OCI-LY7 (cell line): ENCODE measurements around the gene COMMD9. TPM values are rescaled to one million over a fixed set of nuclear protein-coding genes. Genes with fewer than 3 reads are reported as not detected.

ENCODE experiments used
- BruUV-seq: library from RNA; stranded (reverse); fragments of 400-500 nt; replicated peaks from 2 replicates; lab custom pipeline; 2021; lab: Mats Ljungman, UMichigan
- CTCF ChIA-PET: fragments of 300-600 bp; sonication (Branson Sonifier 250); formaldehyde crosslinking; loops from one replicate; lab custom pipeline; 2022; ENCODE audit warnings: antibody characterized with exemption; ENCODE audit not compliant: unreplicated experiment; lab: Charles Lee
- POLR2A ChIA-PET: fragments of 300-600 bp; sonication (Branson Sonifier 250); formaldehyde crosslinking; loops from one replicate; lab custom pipeline; 2022; ENCODE audit warnings: antibody characterized with exemption; lab: Charles Lee
- DNase-seq: peaks from one replicate; pipeline ENCODE4 v3.0.0-alpha.2; 2015; ENCODE audit warnings: low spot score
- H2AFZ ChIP-seq: fragments of 200-600 bp; sonication (generic), shearing (Covaris generic); 2 replicates; pipeline ENCODE4 v1.6.1; 2014; ENCODE audit warnings: mild to moderate bottlenecking, antibody characterized with exemption, low read length, moderate library complexity
- H3K27ac ChIP-seq: fragments of 200-600 bp; sonication (generic); 2 replicates; pipeline ENCODE4 v1.5.1; 2014; ENCODE audit warnings: mixed run types, low read depth, mild to moderate bottlenecking, moderate library complexity, low read length, inconsistent platforms; ENCODE audit not compliant: poor library complexity, severe bottlenecking
- H3K36me3 ChIP-seq: fragments of 200-600 bp; sonication (generic); 2 replicates; pipeline ENCODE4 v1.6.1; 2014; ENCODE audit warnings: mild to moderate bottlenecking, antibody characterized with exemption, low read length, moderate library complexity, mixed read lengths; ENCODE audit not compliant: insufficient read depth
- H3K4me1 ChIP-seq: fragments of 200-600 bp; sonication (generic); 2 replicates; pipeline ENCODE4 v1.5.1; 2014; ENCODE audit warnings: mild to moderate bottlenecking, low read length; ENCODE audit not compliant: insufficient read depth, poor library complexity, severe bottlenecking
- H3K4me2 ChIP-seq: fragments of 200-600 bp; sonication (generic); 2 replicates; pipeline ENCODE4 v1.6.1; 2014; ENCODE audit warnings: mild to moderate bottlenecking, low read length
- H3K4me3 ChIP-seq: fragments of 200-600 bp; sonication (generic); 2 replicates; pipeline ENCODE4 v1.5.1; 2014; ENCODE audit warnings: mild to moderate bottlenecking, low read depth, low read length; ENCODE audit not compliant: poor library complexity, severe bottlenecking
- H3K79me2 ChIP-seq: fragments of 200-600 bp; sonication (generic); 2 replicates; pipeline ENCODE4 v1.6.1; 2016; ENCODE audit warnings: low read depth, mild to moderate bottlenecking, low read length, moderate library complexity, mixed read lengths; ENCODE audit not compliant: insufficient read depth
- H3K9me2 ChIP-seq: fragments of 200-600 bp; sonication (generic); 2 replicates; pipeline ENCODE4 v1.6.1; 2016; ENCODE audit warnings: mild to moderate bottlenecking, low read length, mixed read lengths; ENCODE audit not compliant: insufficient read depth
- H3K9me3 ChIP-seq: fragments of 200-600 bp; sonication (generic); 2 replicates; pipeline ENCODE4 v1.6.1; 2014; ENCODE audit warnings: mild to moderate bottlenecking, mixed run types, low read length, mixed read lengths
- H4K20me1 ChIP-seq: fragments of 200-600 bp; sonication (generic); 2 replicates; pipeline ENCODE4 v1.6.1; 2014; ENCODE audit warnings: mild to moderate bottlenecking, antibody characterized with exemption, low read length, moderate library complexity, mixed read lengths; ENCODE audit not compliant: insufficient read depth
- CTCF ChIP-seq: fragments of 200-600 bp; sonication (generic); conservative IDR thresholded peaks from 2 replicates; pipeline ENCODE4 v1.5.1; 2014; ENCODE audit warnings: mild to moderate bottlenecking, antibody characterized with exemption, low read length, moderate library complexity, mixed read lengths
- EZH2phosphoT487 ChIP-seq: fragments of 200-600 bp; sonication (generic); IDR thresholded peaks from 2 replicates; pipeline ENCODE4 v1.6.1; 2018; ENCODE audit warnings: low read depth, borderline replicate concordance, mild to moderate bottlenecking, mixed run types, antibody characterized with exemption, low read length, moderate library complexity, mixed read lengths
- intact Hi-C: fragments of 100-400 bp; cut with micrococcal nuclease; formaldehyde crosslinking; loops from one replicate; pipeline ENCODE4 v1.10.0; 2022; ENCODE audit not compliant: unreplicated experiment
- total RNA-seq, 2 experiments: library from RNA; depleted of rRNA in 1 of 2; stranded (reverse); fragments of >200 nt in 1 of 2; shearing (Covaris generic) in 1 of 2; gene quantifications; 2 replicates each; pipeline ENCODE4 v1.2.3, GENCODE V29; 2014 to 2022

COMMD9 gene
- total RNA-seq, 2 experiments from 2014 or later, result 37.6 to 46.8 TPM

DNA sequence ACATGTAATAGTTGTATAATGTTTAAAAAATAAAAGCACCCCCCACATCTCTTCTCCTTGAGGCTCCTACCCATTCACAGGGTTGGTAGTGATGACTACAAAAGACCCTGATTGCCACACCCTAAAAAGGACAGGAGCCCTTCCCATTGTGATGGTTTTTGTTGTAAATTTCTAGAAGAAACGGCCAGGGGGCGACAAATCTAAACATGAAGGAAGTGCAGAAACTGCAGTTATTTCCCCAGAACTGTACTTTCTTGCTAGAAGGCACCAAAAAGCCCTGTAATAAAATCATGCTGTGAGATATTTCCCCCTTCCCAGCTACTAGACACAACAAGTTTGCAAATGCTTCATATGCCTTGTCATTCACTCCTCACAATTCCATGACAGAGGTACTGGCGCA, 17.7 kb upstream of the COMMD9 start:
- POLR2A ChIA-PET, result no interaction called here
- Histone ChIP-seq H2AFZ (no peak overlapping the region), H3K27ac (no peak overlapping the region), H3K9me3 (no peaks in the 10 kb centered on the region), H3K4me1 (no peaks in the 10 kb centered on the region), H3K4me3 (no peak overlapping the region), H4K20me1 (no peaks in the 10 kb centered on the region), H3K9me2 (no peaks in the 10 kb centered on the region), H3K36me3 (no peaks in the 10 kb centered on the region), H3K79me2 (no peaks in the 10 kb centered on the region), H3K4me2 (no peak overlapping the region)
- no peak for DNase-seq
- intact Hi-C loops, result no loop called here
- TF ChIP-seq CTCF (peak; percentile 45; the same call in 1 of the 2 replicates), EZH2phosphoT487 (no peak)
- no TSS peak for BruUV-seq
- CTCF ChIA-PET, result no interaction called here

DNA sequence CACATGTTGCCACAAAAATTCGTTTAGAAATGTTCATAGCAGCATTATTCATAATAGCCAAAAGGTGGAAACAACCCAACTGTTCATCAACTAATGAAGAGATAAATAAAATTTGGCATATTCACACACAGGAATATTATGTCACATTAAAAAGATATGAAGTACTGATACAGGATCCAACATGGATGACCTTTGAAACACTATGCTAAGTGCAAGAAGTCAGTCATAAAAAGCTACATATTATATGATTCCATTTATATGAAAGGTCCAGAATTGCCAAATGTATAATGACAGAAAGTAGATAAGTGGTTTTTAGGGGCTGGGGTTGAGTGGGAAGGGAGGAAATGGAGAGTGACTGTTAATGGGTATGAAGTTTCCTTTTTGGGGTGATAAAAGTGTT, 15.8 kb upstream of the COMMD9 start:
- Histone ChIP-seq H4K20me1 (no peaks in the 10 kb centered on the region), H3K4me1 (no peaks in the 10 kb centered on the region), H3K36me3 (no peaks in the 10 kb centered on the region), H3K27ac (no peak overlapping the region), H3K9me3 (no peaks in the 10 kb centered on the region), H3K79me2 (no peaks in the 10 kb centered on the region), H3K9me2 (no peaks in the 10 kb centered on the region), H3K4me3 (no peak overlapping the region), H2AFZ (no peak overlapping the region), H3K4me2 (no peak overlapping the region)
- CTCF ChIA-PET, result interaction anchor here (1.5 kb wide), 1 partner anchor 188 kb away, joined by 4 read pairs; no protein-coding TSS in a partner anchor
- intact Hi-C loops, result no loop called here
- POLR2A ChIA-PET, result no interaction called here
- no TSS peak for BruUV-seq
- TF ChIP-seq CTCF (no peak), EZH2phosphoT487 (no peak)
- DNase-seq, result no peak

GRCh38 chr11:36304351-36304750, 15.1 kb upstream of the COMMD9 start:
- H3K36me3 ChIP-seq, result no peaks in the 10 kb centered on the region
- no peaks in the 10 kb centered on the region for H3K9me2 ChIP-seq
- no peak overlapping the region for H3K4me2 ChIP-seq
- no peak overlapping the region for H2AFZ ChIP-seq
- H3K79me2 ChIP-seq, result no peaks in the 10 kb centered on the region
- intact Hi-C loops, result no loop called here
- ChIA-PET POLR2A (interaction anchor here (0.5 kb wide), 1 partner anchor 163 kb away, joined by 3 read pairs; no protein-coding TSS in a partner anchor), CTCF (interaction anchor here (1.5 kb wide), 1 partner anchor 188 kb away, joined by 4 read pairs; no protein-coding TSS in a partner anchor)
- H4K20me1 ChIP-seq, result no peaks in the 10 kb centered on the region
- DNase-seq, result no peak
- H3K4me1 ChIP-seq, result no peaks in the 10 kb centered on the region
- TF ChIP-seq EZH2phosphoT487 (no peak), CTCF (no peak)
- H3K27ac ChIP-seq, result no peak overlapping the region
- H3K4me3 ChIP-seq, result no peak overlapping the region
- H3K9me3 ChIP-seq, result no peaks in the 10 kb centered on the region
- no TSS peak for BruUV-seq
